ENCODE data around the gene CYSTM1.

Gene CYSTM1

DNA sequence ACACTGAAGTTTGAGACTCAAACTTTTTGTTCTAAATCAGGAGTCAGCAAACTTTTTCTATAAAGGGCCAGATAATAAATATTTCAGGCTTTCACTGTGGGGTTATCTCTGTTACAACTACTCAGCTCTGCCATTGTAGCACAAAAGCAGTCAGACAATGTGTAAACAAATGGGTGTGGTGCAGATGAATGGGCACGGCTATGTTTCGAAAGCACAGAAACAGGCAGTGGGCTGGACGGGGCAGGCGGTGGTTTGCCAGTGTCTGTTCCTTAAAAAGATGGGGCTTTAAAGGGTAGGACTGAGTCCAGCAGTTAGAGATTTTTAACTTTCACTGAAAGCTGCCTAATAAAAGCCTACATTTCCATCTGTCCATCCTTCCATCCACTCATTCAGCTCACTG lies 79.0 kb downstream of the CYSTM1 start:
- ATAC-seq (ENCODE audit: insufficient read depth, low read depth), result no peak

DNA sequence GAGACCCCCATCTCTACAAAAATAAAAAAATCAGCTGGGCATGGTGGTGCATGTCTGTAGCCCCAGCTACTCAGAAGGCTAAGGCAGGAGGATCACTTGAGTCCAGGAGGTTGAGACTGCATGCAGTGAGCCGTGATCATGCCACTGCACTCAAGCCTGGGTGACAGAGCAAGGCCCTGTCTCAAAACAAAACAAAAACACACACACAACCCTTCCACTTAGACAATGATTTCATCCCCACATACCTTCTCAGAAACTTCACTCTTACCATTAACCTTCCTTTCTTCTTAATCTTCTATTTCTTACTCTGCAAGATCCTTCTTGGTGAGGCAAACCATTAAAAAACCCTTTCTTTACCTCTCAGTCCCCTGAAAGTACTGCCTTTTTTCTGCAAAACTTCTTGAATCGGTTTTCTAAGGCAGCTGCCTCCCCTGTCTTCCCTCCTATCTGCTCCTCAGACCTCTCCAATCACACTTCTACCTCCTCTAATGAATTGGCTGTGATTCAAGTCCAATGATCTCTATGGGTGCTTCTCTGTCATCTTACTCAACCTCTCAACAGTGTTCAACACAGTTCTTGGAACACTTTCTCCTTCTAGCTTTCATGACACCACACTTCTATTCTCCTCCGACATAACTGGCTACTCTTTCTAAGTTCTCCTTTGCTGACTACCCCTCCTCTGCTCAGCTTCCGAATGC lies 80.6 kb downstream of the CYSTM1 start:
- H3K4me1 ChIP-seq (ENCODE audit: insufficient read depth, low read length), result peaks cover 11% of the 10 kb centered on the region; the same call in 1 of the 2 replicates
- DNase-seq, result no peak
- TF ChIP-seq, protein P1, sequence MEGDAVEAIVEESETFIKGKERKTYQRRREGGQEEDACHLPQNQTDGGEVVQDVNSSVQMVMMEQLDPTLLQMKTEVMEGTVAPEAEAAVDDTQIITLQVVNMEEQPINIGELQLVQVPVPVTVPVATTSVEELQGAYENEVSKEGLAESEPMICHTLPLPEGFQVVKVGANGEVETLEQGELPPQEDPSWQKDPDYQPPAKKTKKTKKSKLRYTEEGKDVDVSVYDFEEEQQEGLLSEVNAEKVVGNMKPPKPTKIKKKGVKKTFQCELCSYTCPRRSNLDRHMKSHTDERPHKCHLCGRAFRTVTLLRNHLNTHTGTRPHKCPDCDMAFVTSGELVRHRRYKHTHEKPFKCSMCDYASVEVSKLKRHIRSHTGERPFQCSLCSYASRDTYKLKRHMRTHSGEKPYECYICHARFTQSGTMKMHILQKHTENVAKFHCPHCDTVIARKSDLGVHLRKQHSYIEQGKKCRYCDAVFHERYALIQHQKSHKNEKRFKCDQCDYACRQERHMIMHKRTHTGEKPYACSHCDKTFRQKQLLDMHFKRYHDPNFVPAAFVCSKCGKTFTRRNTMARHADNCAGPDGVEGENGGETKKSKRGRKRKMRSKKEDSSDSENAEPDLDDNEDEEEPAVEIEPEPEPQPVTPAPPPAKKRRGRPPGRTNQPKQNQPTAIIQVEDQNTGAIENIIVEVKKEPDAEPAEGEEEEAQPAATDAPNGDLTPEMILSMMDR (IDR thresholded peaks at IDR 0.05; ENCODE audit: borderline replicate concordance, extremely low read depth, low read length, poor library complexity, severe bottlenecking), result no peak
- TF ChIP-seq EZH2 (IDR thresholded peaks at IDR 0.05; ENCODE audit: borderline replicate concordance, low read depth, low read length, severe bottlenecking), result no peak
- peaks cover 68% of the 10 kb centered on the region for H3K79me2 ChIP-seq (ENCODE audit: insufficient read depth, low read length)
- H3K9me3 ChIP-seq (ENCODE audit: insufficient read depth, low read length, severe bottlenecking), result no peaks in the 10 kb centered on the region
- no peaks in the 10 kb centered on the region for H3K27me3 ChIP-seq (ENCODE audit: insufficient read depth, low read length, poor library complexity)
- H3K27ac ChIP-seq (ENCODE audit: low read length), result no peak overlapping the region
- peaks cover 23% of the 10 kb centered on the region for H3K36me3 ChIP-seq (ENCODE audit: insufficient read depth, low read length)
- H4K20me1 ChIP-seq (ENCODE audit: insufficient read depth, low read length), result peaks cover 41% of the 10 kb centered on the region
- no peak overlapping the region for H3K9ac ChIP-seq (ENCODE audit: low read depth, low read length)
- H3K4me3 ChIP-seq (ENCODE audit: low read depth in 1 of 2, low read length in 2 of 2), result no peak overlapping the region
- no peak overlapping the region for H2AFZ ChIP-seq (ENCODE audit: low read depth, low read length)
- no peak for ATAC-seq (ENCODE audit: insufficient read depth, low read depth)
- no peak overlapping the region for H3K4me2 ChIP-seq (ENCODE audit: insufficient read depth, low read length)

More for the DNA sequence above, 79.0 kb downstream of the CYSTM1 start:
- no peak for DNase-seq
- Histone ChIP-seq H3K4me3 (ENCODE audit: low read depth in 1 of 2, low read length in 2 of 2) (no peak overlapping the region), H3K4me1 (ENCODE audit: insufficient read depth, low read length) (peaks cover 11% of the 10 kb centered on the region; the same call in 1 of the 2 replicates), H3K79me2 (ENCODE audit: insufficient read depth, low read length) (peaks cover 66% of the 10 kb centered on the region), H3K9me3 (ENCODE audit: insufficient read depth, low read length, severe bottlenecking) (no peaks in the 10 kb centered on the region), H3K27me3 (ENCODE audit: insufficient read depth, low read length, poor library complexity) (no peaks in the 10 kb centered on the region), H4K20me1 (ENCODE audit: insufficient read depth, low read length) (peaks cover 47% of the 10 kb centered on the region), H3K36me3 (ENCODE audit: insufficient read depth, low read length) (peaks cover 25% of the 10 kb centered on the region), H3K27ac (ENCODE audit: low read length) (no peak overlapping the region), H3K9ac (ENCODE audit: low read depth, low read length) (no peak overlapping the region), H2AFZ (ENCODE audit: low read depth, low read length) (no peak overlapping the region), H3K4me2 (ENCODE audit: insufficient read depth, low read length) (no peak overlapping the region)
- TF ChIP-seq, protein P1 (IDR thresholded peaks at IDR 0.05; ENCODE audit: borderline replicate concordance, extremely low read depth, low read length, poor library complexity, severe bottlenecking), result no peak
- TF ChIP-seq EZH2 (IDR thresholded peaks at IDR 0.05; ENCODE audit: borderline replicate concordance, low read depth, low read length, severe bottlenecking), result no peak

DNA sequence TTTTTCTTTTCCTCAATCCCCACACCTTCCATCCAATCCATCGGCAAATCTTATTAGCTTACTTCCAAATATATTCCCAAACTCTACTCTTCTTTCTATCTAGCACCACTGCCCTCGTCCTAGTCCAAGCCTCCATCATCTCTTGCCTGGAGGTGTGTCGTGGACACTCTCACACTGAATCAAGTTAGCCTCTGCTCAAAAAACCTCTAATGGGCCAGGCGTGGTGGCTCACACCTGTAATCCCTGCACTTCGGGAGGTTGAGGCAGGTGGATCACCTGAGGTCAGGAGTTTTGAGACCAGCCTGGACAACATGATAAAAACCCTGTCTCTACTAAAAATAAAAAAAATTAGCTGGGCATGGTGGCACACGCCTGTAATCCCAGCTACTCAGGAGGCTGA lies 81.7 kb downstream of the CYSTM1 start:
- Histone ChIP-seq H3K9me3 (ENCODE audit: insufficient read depth, low read length, severe bottlenecking) (no peaks in the 10 kb centered on the region), H3K79me2 (ENCODE audit: insufficient read depth, low read length) (peaks cover 73% of the 10 kb centered on the region), H4K20me1 (ENCODE audit: insufficient read depth, low read length) (peaks cover 38% of the 10 kb centered on the region), H3K4me3 (ENCODE audit: low read depth in 1 of 2, low read length in 2 of 2) (no peak overlapping the region), H3K27me3 (ENCODE audit: insufficient read depth, low read length, poor library complexity) (no peaks in the 10 kb centered on the region), H3K36me3 (ENCODE audit: insufficient read depth, low read length) (peaks cover 19% of the 10 kb centered on the region), H3K27ac (ENCODE audit: low read length) (no peak overlapping the region), H2AFZ (ENCODE audit: low read depth, low read length) (no peak overlapping the region), H3K4me1 (ENCODE audit: insufficient read depth, low read length) (peaks cover 7% of the 10 kb centered on the region; the same call in 1 of the 2 replicates), H3K9ac (ENCODE audit: low read depth, low read length) (no peak overlapping the region), H3K4me2 (ENCODE audit: insufficient read depth, low read length) (no peak overlapping the region)
- DNase-seq, result no peak
- no peak for ATAC-seq (ENCODE audit: insufficient read depth, low read depth)
- no peak for TF ChIP-seq EZH2 (IDR thresholded peaks at IDR 0.05; ENCODE audit: borderline replicate concordance, low read depth, low read length, severe bottlenecking)
- TF ChIP-seq, protein P1 (IDR thresholded peaks at IDR 0.05; ENCODE audit: borderline replicate concordance, extremely low read depth, low read length, poor library complexity, severe bottlenecking), result no peak
